Astrocyte of the cerebellum (primary cell): ENCODE data around the gene DMD.

Experiments used
- DNase-seq: peaks from one replicate; pipeline ENCODE4 v3.0.0-alpha.2; 2011; ENCODE audit warnings: low read depth
- H3K4me3 ChIP-seq: 2 replicates; pipeline ENCODE4 v1.5.1; 2011; ENCODE audit warnings: mild to moderate bottlenecking, low read depth, low read length, moderate library complexity
- CTCF ChIP-seq: IDR thresholded peaks from 2 replicates; pipeline ENCODE4 v1.5.1; 2012; ENCODE audit warnings: low read length, low read depth, moderate library complexity, mild to moderate bottlenecking; ENCODE audit errors: missing control alignments
- in situ Hi-C: cut with HindIII; loops from 2 replicates; pipeline ENCODE4 v1.10.0; 2017; ENCODE audit warnings: low sequenced_read_pairs

Gene DMD

DNA sequence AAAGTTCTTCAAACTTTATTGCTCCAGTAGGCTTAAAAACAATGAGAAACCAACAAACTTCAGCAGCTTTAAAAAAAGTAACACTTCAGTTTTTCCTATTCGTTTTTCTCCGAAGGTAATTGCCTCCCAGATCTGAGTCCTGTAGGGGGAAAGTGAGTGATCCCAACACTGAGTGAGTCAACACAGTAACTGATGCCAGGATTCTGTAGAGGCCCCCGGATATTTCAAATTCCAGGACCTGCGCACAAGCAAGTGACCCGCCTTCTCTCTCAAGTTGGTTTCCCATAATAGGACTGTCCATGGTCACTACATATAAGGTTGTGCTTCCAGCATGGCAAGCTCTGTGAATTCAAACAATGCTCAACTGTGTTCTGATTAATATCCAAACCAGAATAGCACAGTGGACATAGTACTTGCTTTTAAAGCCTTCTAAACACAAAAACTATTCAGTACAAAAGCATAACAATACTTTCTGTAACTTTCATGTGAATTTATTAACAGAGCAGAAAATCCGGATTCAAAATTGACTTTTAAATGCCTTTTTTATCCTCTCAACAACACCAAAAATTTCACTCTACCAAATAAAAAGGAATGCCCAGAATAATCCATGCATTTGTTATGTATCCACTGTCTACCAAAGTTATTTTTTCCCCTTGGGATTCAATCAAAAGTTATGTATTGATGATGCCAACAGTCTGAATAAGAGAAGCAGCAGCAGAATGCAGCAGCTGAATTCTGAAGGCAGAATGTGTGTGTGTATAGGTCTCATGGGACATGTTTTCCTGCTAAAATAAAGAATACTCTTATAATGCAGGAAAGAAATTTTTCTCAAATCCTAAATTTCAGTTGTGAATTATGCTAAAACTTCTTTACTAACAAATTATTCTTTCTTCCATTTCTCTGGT is at the start of gene DMD:
Gene DMD (minus strand): TSS at position 194 of the 905 bp plus-strand sequence. CDS start 237 bp downstream, outside the sequence.
- DNase-seq = peak; percentile 24
- H3K4me3 ChIP-seq = peak within 1 kb of the TSS; percentile 3
- no peak for TF ChIP-seq CTCF
- in situ Hi-C loops = no loop called here

- no peak overlapping the region for H3K4me3 ChIP-seq
- DNase-seq = no peak
- in situ Hi-C loops = no loop called here
- no peak for TF ChIP-seq CTCF
Observed at GRCh38 chrX:33252306-33252825, 41.0 kb upstream of the DMD start.

DNA sequence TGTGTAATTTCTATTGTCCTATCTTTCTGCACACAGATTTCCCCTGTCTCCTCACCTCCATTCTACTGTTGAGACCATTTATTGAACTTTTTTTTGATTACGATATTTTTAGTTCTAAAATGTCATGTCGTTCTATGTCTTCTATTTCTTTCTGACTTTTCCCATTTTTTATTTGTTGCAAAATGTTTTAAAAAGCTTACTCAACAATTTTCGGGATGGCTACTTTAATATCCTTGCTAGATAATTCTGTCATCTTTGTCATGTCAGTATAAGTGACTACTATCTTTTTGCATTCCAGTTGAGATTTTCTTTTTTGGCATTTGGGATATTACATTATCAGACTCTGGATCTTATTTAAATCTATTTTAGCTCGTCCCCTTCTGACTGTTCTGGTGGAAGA is 7.5 kb upstream of the DMD start:
- in situ Hi-C loops = no loop called here
- no peak for DNase-seq
- no peak overlapping the region for H3K4me3 ChIP-seq
- no peak for TF ChIP-seq CTCF

DNA sequence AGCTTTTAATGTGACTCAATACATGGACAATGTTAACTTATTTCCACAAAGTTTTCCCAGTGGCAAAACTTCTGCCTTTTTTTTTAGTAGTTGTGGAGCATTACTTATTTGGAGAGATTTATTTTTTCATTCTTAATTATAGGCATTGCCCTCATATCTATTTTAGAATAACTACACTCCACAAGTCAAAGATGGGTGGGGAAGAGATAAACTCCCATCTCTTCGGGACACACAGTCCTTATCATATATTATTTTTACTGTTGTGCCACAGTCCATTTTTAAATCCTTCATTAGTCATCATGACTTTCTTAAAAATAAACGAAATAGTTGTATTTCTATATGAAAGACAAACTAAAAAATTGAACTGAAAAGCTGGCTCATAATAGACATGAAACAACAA is 1.2 kb downstream of the DMD start:
- in situ Hi-C loops = no loop called here
- DNase-seq = no peak
- peak overlapping the region; percentile 1 for H3K4me3 ChIP-seq
- no peak for TF ChIP-seq CTCF

DNA sequence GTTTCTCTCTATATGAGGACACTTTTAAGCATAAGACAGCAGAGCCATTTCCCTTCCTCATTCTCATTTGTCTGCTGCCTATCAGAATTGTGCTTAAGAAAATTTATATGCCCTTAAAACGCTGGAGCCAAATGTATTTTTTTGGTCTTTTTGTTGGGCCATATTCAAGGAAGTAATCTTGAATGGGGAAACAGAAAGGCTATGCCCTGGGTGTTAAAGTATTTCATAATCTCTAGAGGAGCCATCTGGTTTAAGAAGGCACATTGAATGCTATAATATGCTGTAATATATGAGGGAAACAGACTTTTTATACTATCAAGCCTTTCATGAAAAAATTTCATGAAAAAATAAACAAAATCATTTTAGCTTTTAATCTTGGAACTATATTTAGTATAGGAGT is 4.3 kb downstream of the DMD start:
- H3K4me3 ChIP-seq = no peak overlapping the region
- DNase-seq = no peak
- no peak for TF ChIP-seq CTCF
- in situ Hi-C loops = no loop called here

DNA sequence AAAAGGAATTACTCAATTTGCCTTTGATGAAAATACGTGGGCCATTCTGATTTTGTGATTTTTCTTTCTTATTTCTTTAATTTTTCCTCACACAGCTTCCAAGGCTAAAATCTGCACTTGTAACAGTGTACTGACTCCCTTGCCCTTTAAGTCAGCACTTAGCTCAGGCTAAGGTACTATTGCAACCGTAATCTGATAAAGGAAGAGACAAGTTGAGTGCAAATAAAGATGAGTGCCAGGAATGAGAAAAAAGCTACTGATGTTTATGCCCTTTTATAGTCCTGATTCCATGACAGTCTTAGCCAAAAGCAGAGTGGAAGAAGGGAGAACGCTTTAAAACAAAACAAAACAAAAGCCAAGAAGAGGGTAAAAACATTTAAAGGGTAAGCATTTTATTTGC is 6.0 kb downstream of the DMD start:
- no peak for DNase-seq
- in situ Hi-C loops = no loop called here
- no peak overlapping the region for H3K4me3 ChIP-seq
- no peak for TF ChIP-seq CTCF
